ENCODE measurements around the gene AQP12A. TPM values are rescaled to one million over a fixed set of nuclear protein-coding genes. Genes with fewer than 3 reads are reported as not detected.

AQP12A gene
- total and polyA plus RNA-seq, 10 of the 15 experiments (the other 5 are each of a cell fraction or from before 2014, with no cell fraction given): not detected

DNA sequence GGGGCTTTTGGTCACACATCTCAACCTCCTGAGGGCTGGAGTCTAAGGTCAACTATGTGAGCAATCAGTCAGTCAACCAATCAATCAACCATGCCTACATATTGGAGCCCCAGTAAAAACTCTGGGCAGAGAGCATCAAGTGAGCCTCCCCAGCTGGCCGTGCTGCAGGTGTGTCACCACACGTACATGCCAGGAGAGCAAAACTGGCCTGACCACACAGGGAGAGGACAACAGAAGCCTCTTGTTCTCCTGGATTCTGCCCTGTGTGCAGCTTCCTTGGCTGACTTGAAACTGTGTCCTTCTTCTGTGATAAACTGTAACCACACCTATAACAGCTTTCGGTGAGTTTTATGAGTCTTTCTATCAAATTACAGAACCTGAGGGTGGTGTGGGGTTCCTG lies 40.5 kb upstream of the AQP12A start:
- in situ Hi-C loops (cut with MboI): no loop called here
- no peak for TF ChIP-seq REST (IDR thresholded peaks at IDR 0.05; ENCODE audit: low read depth, low read length)
- TF ChIP-seq POLR2AphosphoS2 (IDR thresholded peaks at IDR 0.05; ENCODE audit: low read depth, low read length): no peak
- TF ChIP-seq, protein P1, sequence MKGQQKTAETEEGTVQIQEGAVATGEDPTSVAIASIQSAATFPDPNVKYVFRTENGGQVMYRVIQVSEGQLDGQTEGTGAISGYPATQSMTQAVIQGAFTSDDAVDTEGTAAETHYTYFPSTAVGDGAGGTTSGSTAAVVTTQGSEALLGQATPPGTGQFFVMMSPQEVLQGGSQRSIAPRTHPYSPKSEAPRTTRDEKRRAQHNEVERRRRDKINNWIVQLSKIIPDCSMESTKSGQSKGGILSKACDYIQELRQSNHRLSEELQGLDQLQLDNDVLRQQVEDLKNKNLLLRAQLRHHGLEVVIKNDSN (IDR thresholded peaks at IDR 0.05; ENCODE audit: borderline replicate concordance, extremely low read length, insufficient read depth, low read depth, low read length): no peak
- TF ChIP-seq, protein P2, sequence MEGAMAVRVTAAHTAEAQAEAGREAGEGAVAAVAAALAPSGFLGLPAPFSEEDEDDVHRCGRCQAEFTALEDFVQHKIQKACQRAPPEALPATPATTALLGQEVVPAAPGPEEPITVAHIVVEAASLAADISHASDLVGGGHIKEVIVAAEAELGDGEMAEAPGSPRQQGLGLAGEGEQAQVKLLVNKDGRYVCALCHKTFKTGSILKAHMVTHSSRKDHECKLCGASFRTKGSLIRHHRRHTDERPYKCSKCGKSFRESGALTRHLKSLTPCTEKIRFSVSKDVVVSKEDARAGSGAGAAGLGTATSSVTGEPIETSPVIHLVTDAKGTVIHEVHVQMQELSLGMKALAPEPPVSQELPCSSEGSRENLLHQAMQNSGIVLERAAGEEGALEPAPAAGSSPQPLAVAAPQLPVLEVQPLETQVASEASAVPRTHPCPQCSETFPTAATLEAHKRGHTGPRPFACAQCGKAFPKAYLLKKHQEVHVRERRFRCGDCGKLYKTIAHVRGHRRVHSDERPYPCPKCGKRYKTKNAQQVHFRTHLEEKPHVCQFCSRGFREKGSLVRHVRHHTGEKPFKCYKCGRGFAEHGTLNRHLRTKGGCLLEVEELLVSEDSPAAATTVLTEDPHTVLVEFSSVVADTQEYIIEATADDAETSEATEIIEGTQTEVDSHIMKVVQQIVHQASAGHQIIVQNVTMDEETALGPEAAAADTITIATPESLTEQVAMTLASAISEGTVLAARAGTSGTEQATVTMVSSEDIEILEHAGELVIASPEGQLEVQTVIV (IDR thresholded peaks at IDR 0.05; ENCODE audit: borderline replicate concordance, partially characterized antibody): no peak
- TF ChIP-seq, protein P3, sequence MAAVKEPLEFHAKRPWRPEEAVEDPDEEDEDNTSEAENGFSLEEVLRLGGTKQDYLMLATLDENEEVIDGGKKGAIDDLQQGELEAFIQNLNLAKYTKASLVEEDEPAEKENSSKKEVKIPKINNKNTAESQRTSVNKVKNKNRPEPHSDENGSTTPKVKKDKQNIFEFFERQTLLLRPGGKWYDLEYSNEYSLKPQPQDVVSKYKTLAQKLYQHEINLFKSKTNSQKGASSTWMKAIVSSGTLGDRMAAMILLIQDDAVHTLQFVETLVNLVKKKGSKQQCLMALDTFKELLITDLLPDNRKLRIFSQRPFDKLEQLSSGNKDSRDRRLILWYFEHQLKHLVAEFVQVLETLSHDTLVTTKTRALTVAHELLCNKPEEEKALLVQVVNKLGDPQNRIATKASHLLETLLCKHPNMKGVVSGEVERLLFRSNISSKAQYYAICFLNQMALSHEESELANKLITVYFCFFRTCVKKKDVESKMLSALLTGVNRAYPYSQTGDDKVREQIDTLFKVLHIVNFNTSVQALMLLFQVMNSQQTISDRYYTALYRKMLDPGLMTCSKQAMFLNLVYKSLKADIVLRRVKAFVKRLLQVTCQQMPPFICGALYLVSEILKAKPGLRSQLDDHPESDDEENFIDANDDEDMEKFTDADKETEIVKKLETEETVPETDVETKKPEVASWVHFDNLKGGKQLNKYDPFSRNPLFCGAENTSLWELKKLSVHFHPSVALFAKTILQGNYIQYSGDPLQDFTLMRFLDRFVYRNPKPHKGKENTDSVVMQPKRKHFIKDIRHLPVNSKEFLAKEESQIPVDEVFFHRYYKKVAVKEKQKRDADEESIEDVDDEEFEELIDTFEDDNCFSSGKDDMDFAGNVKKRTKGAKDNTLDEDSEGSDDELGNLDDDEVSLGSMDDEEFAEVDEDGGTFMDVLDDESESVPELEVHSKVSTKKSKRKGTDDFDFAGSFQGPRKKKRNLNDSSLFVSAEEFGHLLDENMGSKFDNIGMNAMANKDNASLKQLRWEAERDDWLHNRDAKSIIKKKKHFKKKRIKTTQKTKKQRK (IDR thresholded peaks at IDR 0.05; ENCODE audit: low read depth, low read length): no peak
- no peak for TF ChIP-seq PKNOX1 (IDR thresholded peaks at IDR 0.05)
- TF ChIP-seq ESRRA (IDR thresholded peaks at IDR 0.05; ENCODE audit: low read length): no peak
- TF ChIP-seq E2F4 (IDR thresholded peaks at IDR 0.05; ENCODE audit: low read depth, low read length): no peak
- TF ChIP-seq ETV6 (conservative IDR thresholded peaks at IDR 0.05 in 1 of 2, IDR thresholded peaks at IDR 0.05 in 1 of 2; ENCODE audit: borderline replicate concordance in 1 of 2, low read depth in 1 of 2): no peak
- TF ChIP-seq CBX3 (IDR thresholded peaks at IDR 0.05; ENCODE audit: borderline replicate concordance, low read depth): no peak
- no peak for TF ChIP-seq RUNX3 (IDR thresholded peaks at IDR 0.05; ENCODE audit: low read length)
- no TSS peak for BruUV-seq (replicated peaks)
- no peaks in the 10 kb centered on the region for H3K36me3 ChIP-seq (ENCODE audit: control insufficient read depth in 2 of 2, insufficient read depth in 2 of 2, low read length in 1 of 2)
- H3K79me2 ChIP-seq (ENCODE audit: control insufficient read depth, insufficient read depth, low read length): no peaks in the 10 kb centered on the region
- no peak overlapping the region for H3K4me2 ChIP-seq (ENCODE audit: control insufficient read depth, insufficient read depth)
- 54% methylated on average over 3 of the region's 3 CpGs for WGBS (ENCODE audit: insufficient coverage, insufficient replicate concordance, low lambda C conversion rate, missing lambda C conversion rate)
- POLR2A ChIA-PET: no interaction called here
- DNase-seq (ENCODE audit: low read depth, low spot score): no peak
- H3K27me3 ChIP-seq (replicated peaks in 1 of 2; ENCODE audit: control insufficient read depth in 2 of 2, insufficient read depth in 2 of 2, low read length in 1 of 2): peaks cover 0 to 7% of the 10 kb centered on the region in 2 experiments
- no peaks in the 10 kb centered on the region for H4K20me1 ChIP-seq (ENCODE audit: control insufficient read depth, insufficient read depth)
- no peak overlapping the region for H3K27ac ChIP-seq (ENCODE audit: control insufficient read depth, insufficient read depth)
- no peak overlapping the region for H2AFZ ChIP-seq (ENCODE audit: control insufficient read depth, low read depth, low read length)
- intact Hi-C loops (cut with micrococcal nuclease; ENCODE audit: unreplicated experiment): no loop called here
- H3K9ac ChIP-seq (ENCODE audit: control insufficient read depth, insufficient read depth, low read length): no peak overlapping the region
- SMC1A ChIA-PET (ENCODE audit: uncharacterized antibody, unreplicated experiment): no interaction called here
- H3K4me1 ChIP-seq (ENCODE audit: control insufficient read depth, insufficient read depth, low read length): peaks cover 6% of the 10 kb centered on the region
- RAD21 ChIA-PET (ENCODE audit: unreplicated experiment): no interaction called here
- FAIRE-seq: no peak
- no peak for ATAC-seq
- CTCF ChIA-PET: no interaction called here
- no peak overlapping the region for H3K4me3 ChIP-seq
- peaks cover 12% of the 10 kb centered on the region for H3K9me3 ChIP-seq (replicated peaks; ENCODE audit: control insufficient read depth, insufficient read depth, low read length)
